AG09319 (cell line): Measurements from ENCODE around the gene IYD.

Experiments used
- DNase-seq: peaks from one replicate; pipeline ENCODE4 v3.0.0-alpha.2; 2010; ENCODE audit warnings: low read depth; ENCODE audit errors: extremely low read depth
- CTCF ChIP-seq: IDR thresholded peaks from 2 replicates; pipeline ENCODE4 v1.5.1; 2011; ENCODE audit warnings: low read depth, mild to moderate bottlenecking, inconsistent platforms, low read length, moderate library complexity

IYD gene

GRCh38 chr6:150336299-150336698, 32.5 kb upstream of the IYD start:
- DNase-seq, result no peak
- TF ChIP-seq CTCF, result no peak

GRCh38 chr6:150336708-150337107, 32.1 kb upstream of the IYD start:
- TF ChIP-seq CTCF, result no peak
- DNase-seq, result no peak

GRCh38 chr6:150342126-150342525, 26.7 kb upstream of the IYD start:
- no peak for TF ChIP-seq CTCF
- DNase-seq, result no peak

DNA sequence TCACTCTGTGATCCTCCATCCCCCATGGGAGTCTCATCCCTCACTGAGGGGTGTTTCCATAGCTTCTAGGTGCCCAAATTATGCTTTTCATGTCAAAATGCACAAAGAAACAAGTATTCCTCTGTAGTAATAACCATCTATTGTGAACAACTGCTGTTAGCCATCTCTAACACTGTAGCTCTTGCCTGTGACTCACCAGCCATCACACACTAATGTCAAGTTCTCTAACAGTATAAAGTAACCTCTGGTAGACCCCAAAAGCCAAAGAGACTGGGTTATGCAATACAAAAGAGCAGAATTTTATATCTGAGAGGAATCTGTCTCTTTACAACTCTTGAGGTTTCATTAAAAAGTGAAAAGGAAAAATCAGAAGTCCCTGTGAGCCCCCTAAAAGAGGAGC, 25.4 kb upstream of the IYD start:
- no peak for TF ChIP-seq CTCF
- DNase-seq, result no peak

DNA sequence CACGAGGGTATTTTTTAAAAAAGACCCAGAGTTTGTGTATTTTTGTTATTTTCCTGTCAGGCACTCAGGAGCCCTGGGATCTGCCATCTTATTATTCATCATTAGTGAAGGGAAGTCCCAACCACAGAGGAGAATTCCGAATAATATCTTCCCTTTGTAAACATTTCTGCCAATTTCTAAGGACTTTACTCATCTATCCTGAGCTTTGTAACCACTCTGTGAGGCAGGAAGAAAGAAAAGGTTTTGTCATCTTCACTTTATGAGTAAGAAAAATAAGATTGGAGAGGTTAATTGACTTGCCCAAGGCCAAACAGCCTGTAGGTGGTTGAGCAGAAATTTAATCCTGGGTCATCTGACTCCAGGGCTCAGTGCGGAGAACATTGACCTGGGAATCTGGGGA, 23.0 kb upstream of the IYD start:
- TF ChIP-seq CTCF, result no peak
- no peak for DNase-seq

- no peak for DNase-seq
Observed at GRCh38 chr6:150346346-150346745, 22.5 kb upstream of the IYD start.

DNA sequence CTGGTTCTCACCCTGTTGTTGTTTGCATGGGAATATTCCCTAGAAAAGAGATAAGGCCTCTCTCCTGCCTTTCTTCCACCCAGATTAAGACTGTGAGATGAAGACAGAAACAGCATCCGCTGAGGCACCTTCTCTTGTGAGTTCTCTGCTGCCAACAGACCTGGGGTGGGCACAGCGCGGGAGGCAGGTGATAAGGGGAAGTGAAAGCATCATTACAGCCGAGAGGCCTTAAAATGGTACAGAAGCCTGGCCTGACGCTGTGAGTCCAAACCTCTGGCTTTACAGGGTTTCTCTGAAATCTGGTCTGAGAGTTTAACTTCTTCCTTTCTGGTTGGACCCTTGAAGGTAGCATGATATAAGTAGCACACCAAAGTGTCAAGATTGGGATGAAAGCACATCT, 21.0 kb upstream of the IYD start:
- DNase-seq, result no peak
- no peak for TF ChIP-seq CTCF

More at GRCh38 chr6:150346346-150346745, 22.5 kb upstream of the IYD start:
- TF ChIP-seq CTCF, result no peak

GRCh38 chr6:150349546-150349945, 19.3 kb upstream of the IYD start:
- no peak for TF ChIP-seq CTCF

More at GRCh38 chr6:150349546-150349945, 19.3 kb upstream of the IYD start:
- no peak for DNase-seq
